ENCODE measurements around the gene CTIF.
"Not testable (repeated sequence)": the region's sequence is repeated elsewhere in the genome, so short reads cannot be mapped to it uniquely, and the experiment has no call there.

CTIF gene

GRCh38 chr18:48649231-48649630 lies 110.4 kb downstream of the CTIF start:
- no peak for DNase-seq

GRCh38 chr18:48654591-48654990 lies 115.8 kb downstream of the CTIF start:
- not testable (repeated sequence) for DNase-seq

GRCh38 chr18:48655508-48655907 lies 116.7 kb downstream of the CTIF start:
- DNase-seq = no peak

GRCh38 chr18:48656176-48656575 lies 117.3 kb downstream of the CTIF start:
- DNase-seq = no peak

- DNase-seq = no peak
Observed at GRCh38 chr18:48656582-48656981, 117.8 kb downstream of the CTIF start.

GRCh38 chr18:48657447-48658120 lies 118.8 kb downstream of the CTIF start:
- DNase-seq = no peak

GRCh38 chr18:48658721-48659120 lies 119.9 kb downstream of the CTIF start:
- no peak for DNase-seq

GRCh38 chr18:48659188-48660009 lies 120.6 kb downstream of the CTIF start:
- DNase-seq = no peak

- DNase-seq = no peak
Observed at GRCh38 chr18:48660346-48661228, 121.8 kb downstream of the CTIF start.

- no peak for DNase-seq
Observed at GRCh38 chr18:48661421-48661820, 122.6 kb downstream of the CTIF start.

GRCh38 chr18:48662011-48662661 lies 123.3 kb downstream of the CTIF start:
- DNase-seq = no peak

- DNase-seq = no peak
Observed at GRCh38 chr18:48663096-48663930, 124.5 kb downstream of the CTIF start.

GRCh38 chr18:48663931-48664847 lies 125.4 kb downstream of the CTIF start:
- DNase-seq = peak; percentile 58

GRCh38 chr18:48665654-48666053 lies 126.8 kb downstream of the CTIF start:
- DNase-seq = no peak

- no peak for DNase-seq
Observed at GRCh38 chr18:48666613-48667012, 127.8 kb downstream of the CTIF start.

GRCh38 chr18:48667276-48668254 lies 128.7 kb downstream of the CTIF start:
- DNase-seq = no peak

GRCh38 chr18:48668466-48669179 lies 129.8 kb downstream of the CTIF start:
- DNase-seq = no peak

- DNase-seq = no peak
Observed at GRCh38 chr18:48669180-48669675, 130.4 kb downstream of the CTIF start.
